AG04449 (cell line): ENCODE data around the gene PLA2R1.

Source experiments
- CTCF ChIA-PET: fragments of 350-600 bp; formaldehyde crosslinking; extraction: SDS; loops from one replicate; lab custom pipeline; 2021; ENCODE audit warnings: antibody characterized with exemption; lab: Yijun Ruan, JAX
- POLR2A ChIA-PET: fragments of 400-600, 350-600 bp; formaldehyde crosslinking; extraction: SDS; loops from one replicate; lab custom pipeline; 2020; ENCODE audit warnings: antibody characterized with exemption, inconsistent platforms; lab: Yijun Ruan, JAX
- DNase-seq: peaks from one replicate; pipeline ENCODE4 v3.0.0-alpha.2; 2010; ENCODE audit warnings: low read depth, low spot score
- H3K4me3 ChIP-seq: 2 replicates; pipeline ENCODE4 v1.5.1; 2011; ENCODE audit warnings: low read depth, mild to moderate bottlenecking, control low read depth, low read length
- TF ChIP-seq, protein P1 (sequence below): IDR thresholded peaks from one replicate; pipeline ENCODE4 v1.5.1; 2011; ENCODE audit warnings: mild to moderate bottlenecking, moderate library complexity, low read length, control low read depth, inconsistent platforms; ENCODE audit not compliant: insufficient read depth; ENCODE audit errors: missing control alignments

Gene PLA2R1

DNA sequence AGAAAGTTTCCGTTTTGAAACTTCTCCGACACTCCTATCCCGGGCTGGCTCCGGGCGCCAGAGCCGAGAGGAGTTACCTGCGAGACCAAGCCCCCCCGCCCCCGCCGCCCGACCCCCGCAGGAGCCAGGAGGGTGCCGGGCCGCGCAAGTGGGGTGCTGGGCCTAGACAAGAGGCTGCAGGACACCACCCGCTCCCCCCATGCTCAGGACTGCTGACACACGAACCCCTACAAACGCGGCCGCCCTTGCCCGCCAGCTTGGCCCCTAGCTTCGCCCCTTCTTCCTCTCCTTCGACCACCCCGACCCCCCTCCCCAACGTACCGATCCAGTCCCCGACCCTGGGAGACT lies 497 bp downstream of the PLA2R1 start:
- CTCF ChIA-PET = no interaction called here

GRCh38 chr2:160061533-160061932 lies 882 bp downstream of the PLA2R1 start:
- peak overlapping the region; percentile 67 for H3K4me3 ChIP-seq
- ChIA-PET POLR2A (no interaction called here), CTCF (no interaction called here)
- TF ChIP-seq, protein P1, sequence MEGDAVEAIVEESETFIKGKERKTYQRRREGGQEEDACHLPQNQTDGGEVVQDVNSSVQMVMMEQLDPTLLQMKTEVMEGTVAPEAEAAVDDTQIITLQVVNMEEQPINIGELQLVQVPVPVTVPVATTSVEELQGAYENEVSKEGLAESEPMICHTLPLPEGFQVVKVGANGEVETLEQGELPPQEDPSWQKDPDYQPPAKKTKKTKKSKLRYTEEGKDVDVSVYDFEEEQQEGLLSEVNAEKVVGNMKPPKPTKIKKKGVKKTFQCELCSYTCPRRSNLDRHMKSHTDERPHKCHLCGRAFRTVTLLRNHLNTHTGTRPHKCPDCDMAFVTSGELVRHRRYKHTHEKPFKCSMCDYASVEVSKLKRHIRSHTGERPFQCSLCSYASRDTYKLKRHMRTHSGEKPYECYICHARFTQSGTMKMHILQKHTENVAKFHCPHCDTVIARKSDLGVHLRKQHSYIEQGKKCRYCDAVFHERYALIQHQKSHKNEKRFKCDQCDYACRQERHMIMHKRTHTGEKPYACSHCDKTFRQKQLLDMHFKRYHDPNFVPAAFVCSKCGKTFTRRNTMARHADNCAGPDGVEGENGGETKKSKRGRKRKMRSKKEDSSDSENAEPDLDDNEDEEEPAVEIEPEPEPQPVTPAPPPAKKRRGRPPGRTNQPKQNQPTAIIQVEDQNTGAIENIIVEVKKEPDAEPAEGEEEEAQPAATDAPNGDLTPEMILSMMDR = no peak
- DNase-seq = no peak

More for the DNA sequence above, 497 bp downstream of the PLA2R1 start:
- no peak for DNase-seq
- POLR2A ChIA-PET = no interaction called here
- TF ChIP-seq, protein P1 = no peak
- peak overlapping the region; percentile 67 for H3K4me3 ChIP-seq

DNA sequence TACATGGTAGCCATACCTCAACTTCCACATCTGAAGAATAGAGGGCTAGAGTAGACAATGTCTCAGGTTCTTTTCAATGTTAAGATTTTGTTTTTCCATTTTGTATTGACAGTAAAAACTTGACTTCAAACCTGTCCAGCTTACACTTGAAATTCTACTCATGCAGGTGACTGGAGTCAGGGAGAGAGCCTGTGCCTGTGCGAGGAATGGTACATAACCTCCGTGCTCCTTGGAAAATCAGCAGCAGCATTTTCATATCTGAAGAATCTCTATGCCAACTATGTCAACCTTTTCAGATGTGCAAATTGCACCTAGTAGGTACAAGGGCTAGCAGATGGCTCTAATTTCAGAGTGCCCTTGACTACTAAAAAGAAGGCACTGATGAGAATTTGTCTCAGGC lies 2.1 kb downstream of the PLA2R1 start:
- ChIA-PET POLR2A (no interaction called here), CTCF (interaction anchor here (1.6 kb wide), 1 partner anchor 19 kb away, joined by 3 read pairs; no protein-coding TSS in a partner anchor)
- no peak overlapping the region for H3K4me3 ChIP-seq
- DNase-seq = no peak
- TF ChIP-seq, protein P1 = no peak

DNA sequence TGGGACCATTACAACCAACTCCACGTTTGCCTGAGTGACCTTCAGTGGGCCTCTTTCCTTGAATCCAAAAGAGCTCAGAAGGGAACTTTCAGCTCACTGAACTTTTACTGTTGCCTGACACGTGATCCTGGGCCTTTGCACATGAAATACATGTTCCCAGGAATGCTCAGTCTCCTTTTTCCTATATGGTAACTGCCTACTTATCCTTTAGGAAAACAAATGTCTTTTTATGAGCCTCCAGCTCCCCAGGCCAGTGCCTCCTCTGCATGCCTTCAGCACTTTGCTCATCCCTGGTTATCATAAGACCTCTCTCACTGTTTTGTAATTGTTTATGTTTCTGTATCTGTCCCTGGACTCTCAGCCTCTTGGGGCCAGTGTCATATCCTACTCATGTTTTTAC lies 5.1 kb downstream of the PLA2R1 start:
- DNase-seq = no peak
- ChIA-PET CTCF (no interaction called here), POLR2A (no interaction called here)
- H3K4me3 ChIP-seq = no peak overlapping the region
- TF ChIP-seq, protein P1 = no peak

DNA sequence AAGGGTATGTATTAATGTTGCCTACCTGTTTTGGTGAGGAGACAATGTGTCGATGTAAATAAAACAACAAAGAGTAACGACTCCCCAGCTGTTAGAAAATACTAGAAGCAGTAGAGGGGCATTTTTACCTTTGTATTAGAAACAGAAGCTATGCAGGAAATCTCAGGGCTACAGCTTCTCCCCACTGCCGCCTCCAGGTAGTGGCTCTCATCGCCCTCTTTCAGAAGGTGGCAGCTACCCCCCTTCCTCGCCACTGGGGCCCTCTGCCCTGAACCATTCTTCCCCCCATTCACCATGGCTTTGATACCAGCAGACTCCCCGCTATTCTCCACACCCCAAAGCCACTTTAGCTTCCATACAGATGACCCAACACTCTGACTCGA lies 6.7 kb downstream of the PLA2R1 start:
- TF ChIP-seq, protein P1 = no peak
- DNase-seq = no peak
- H3K4me3 ChIP-seq = no peak overlapping the region
- CTCF ChIA-PET = interaction anchor here (0.9 to 1.9 kb wide), 2 partner anchors 10 to 16 kb away, joined by 4 to 6 read pairs; no protein-coding TSS in a partner anchor
- POLR2A ChIA-PET = no interaction called here

- CTCF ChIA-PET = interaction anchor here (0.9 to 1.9 kb wide), 2 partner anchors 9 to 17 kb away, joined by 4 to 6 read pairs; no protein-coding TSS in a partner anchor
- no peak for DNase-seq
- POLR2A ChIA-PET = no interaction called here
- H3K4me3 ChIP-seq = no peak overlapping the region
- TF ChIP-seq, protein P1 = no peak
These were observed 7.3 kb downstream of the PLA2R1 start for GRCh38 chr2:160054984-160055725.
